AG04450 (cell line): Measurements from ENCODE around the gene TRABD2A. TPM values are rescaled to one million over a fixed set of nuclear protein-coding genes. Genes with fewer than 3 reads are reported as not detected.

Source experiments
- CTCF ChIA-PET: fragments of 300-600, 350-600 bp; formaldehyde crosslinking; extraction: SDS; loops from one replicate; lab custom pipeline; 2022; ENCODE audit warnings: antibody characterized with exemption, inconsistent platforms; lab: Charles Lee
- POLR2A ChIA-PET: fragments of 350-600 bp; formaldehyde crosslinking; extraction: SDS; loops from one replicate; lab custom pipeline; 2021; ENCODE audit warnings: antibody characterized with exemption, inconsistent platforms; lab: Yijun Ruan, JAX
- DNase-seq: peaks from one replicate; pipeline ENCODE4 v3.0.0-alpha.2; 2011; ENCODE audit warnings: low read depth, low spot score
- H3K27ac ChIP-seq: one replicate; pipeline ENCODE4 v1.5.1; 2012; ENCODE audit warnings: low read depth, low read length, control low read depth
- H3K27me3 ChIP-seq: one replicate; pipeline ENCODE4 v1.6.0; 2012; ENCODE audit warnings: low read length; ENCODE audit not compliant: control insufficient read depth, insufficient read depth
- H3K4me3 ChIP-seq: 2 replicates; pipeline ENCODE4 v1.5.1; 2011; ENCODE audit warnings: mild to moderate bottlenecking, low read depth, low read length, control low read depth
- H3K9me3 ChIP-seq: 2 replicates; pipeline ENCODE4 v1.5.1; 2012; ENCODE audit warnings: low read length; ENCODE audit not compliant: control insufficient read depth, insufficient read depth
- polyA plus RNA-seq: library from polyadenylated mRNA; depleted of rRNA; stranded (reverse); fragments of >200 nt; gene quantifications from 2 replicates; pipeline ENCODE4 v1.2.3, GENCODE V29; 2011
- TF ChIP-seq, protein P1 (sequence below): IDR thresholded peaks from 2 replicates; pipeline ENCODE4 v1.5.1; 2011; ENCODE audit warnings: low read depth, low read length, control low read depth, inconsistent platforms

TRABD2A gene
- polyA plus RNA-seq, 1 experiment = 30.2 TPM

DNA sequence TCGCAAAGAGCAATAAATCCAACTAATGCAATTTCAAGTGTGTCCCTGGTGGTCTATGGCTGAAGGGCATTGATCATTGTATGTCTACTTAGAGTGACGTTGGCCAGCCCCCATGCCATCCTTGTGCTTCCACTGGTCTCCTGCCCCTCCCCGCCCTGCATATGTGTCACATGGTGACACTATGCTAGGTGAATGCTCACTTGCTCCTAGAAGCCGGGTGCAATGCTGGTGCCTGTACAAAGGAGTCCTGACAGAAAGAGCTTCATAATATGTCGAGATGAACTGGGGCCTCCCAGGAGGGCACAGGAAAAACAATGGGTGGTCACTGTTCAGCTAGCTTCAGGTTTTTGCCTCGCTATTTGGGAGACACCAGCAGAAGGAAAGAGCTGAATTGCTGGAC, 5.9 kb upstream of the TRABD2A start:
- Histone ChIP-seq H3K4me3 (no peak overlapping the region), H3K27ac (no peak overlapping the region), H3K9me3 (no peaks in the 10 kb centered on the region), H3K27me3 (no peaks in the 10 kb centered on the region)
- DNase-seq = no peak
- TF ChIP-seq, protein P1, sequence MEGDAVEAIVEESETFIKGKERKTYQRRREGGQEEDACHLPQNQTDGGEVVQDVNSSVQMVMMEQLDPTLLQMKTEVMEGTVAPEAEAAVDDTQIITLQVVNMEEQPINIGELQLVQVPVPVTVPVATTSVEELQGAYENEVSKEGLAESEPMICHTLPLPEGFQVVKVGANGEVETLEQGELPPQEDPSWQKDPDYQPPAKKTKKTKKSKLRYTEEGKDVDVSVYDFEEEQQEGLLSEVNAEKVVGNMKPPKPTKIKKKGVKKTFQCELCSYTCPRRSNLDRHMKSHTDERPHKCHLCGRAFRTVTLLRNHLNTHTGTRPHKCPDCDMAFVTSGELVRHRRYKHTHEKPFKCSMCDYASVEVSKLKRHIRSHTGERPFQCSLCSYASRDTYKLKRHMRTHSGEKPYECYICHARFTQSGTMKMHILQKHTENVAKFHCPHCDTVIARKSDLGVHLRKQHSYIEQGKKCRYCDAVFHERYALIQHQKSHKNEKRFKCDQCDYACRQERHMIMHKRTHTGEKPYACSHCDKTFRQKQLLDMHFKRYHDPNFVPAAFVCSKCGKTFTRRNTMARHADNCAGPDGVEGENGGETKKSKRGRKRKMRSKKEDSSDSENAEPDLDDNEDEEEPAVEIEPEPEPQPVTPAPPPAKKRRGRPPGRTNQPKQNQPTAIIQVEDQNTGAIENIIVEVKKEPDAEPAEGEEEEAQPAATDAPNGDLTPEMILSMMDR = no peak
- ChIA-PET POLR2A (no interaction called here), CTCF (interaction anchor here (0.6 to 1.0 kb wide), 2 partner anchors 39 to 139 kb away, joined by 3 to 4 read pairs; no protein-coding TSS in a partner anchor)

DNA sequence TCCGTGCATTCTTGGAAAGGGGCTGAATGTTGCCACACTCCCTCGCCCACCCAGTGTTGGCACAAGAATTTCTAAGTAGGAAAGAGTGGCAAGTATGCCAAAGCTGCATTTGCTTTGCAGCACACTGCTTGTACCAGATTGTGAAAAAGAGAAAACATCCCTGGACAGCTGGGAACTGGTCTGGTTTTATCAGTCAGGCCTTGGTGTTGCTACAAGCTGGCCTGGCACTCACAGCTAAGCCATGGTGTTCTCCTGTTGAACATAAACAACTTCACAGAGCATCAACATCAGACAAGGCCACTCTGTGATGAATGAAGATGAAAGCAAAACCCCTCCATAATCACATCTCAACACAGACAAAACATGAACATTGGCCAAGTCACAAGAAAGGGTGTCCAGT, 4.2 kb upstream of the TRABD2A start:
- ChIA-PET POLR2A (no interaction called here), CTCF (interaction anchor here (3.4 kb wide), 1 partner anchor 41 kb away, joined by 18 read pairs; no protein-coding TSS in a partner anchor)
- Histone ChIP-seq H3K27me3 (no peaks in the 10 kb centered on the region), H3K4me3 (no peak overlapping the region), H3K27ac (no peak overlapping the region), H3K9me3 (no peaks in the 10 kb centered on the region; the same call in 1 of the 2 replicates)
- TF ChIP-seq, protein P1 = no peak
- no peak for DNase-seq

- ChIA-PET CTCF (interaction anchor here (3.4 kb wide), 1 partner anchor 42 kb away, joined by 18 read pairs; no protein-coding TSS in a partner anchor), POLR2A (no interaction called here)
- Histone ChIP-seq H3K4me3 (no peak overlapping the region), H3K9me3 (no peaks in the 10 kb centered on the region; the same call in 1 of the 2 replicates), H3K27me3 (no peaks in the 10 kb centered on the region), H3K27ac (no peak overlapping the region)
- no peak for DNase-seq
- TF ChIP-seq, protein P1 = no peak
These were observed 3.6 kb upstream of the TRABD2A start for GRCh38 chr2:84884449-84884848.

- Histone ChIP-seq H3K27ac (no peak overlapping the region), H3K27me3 (no peaks in the 10 kb centered on the region), H3K9me3 (no peaks in the 10 kb centered on the region; the same call in 1 of the 2 replicates), H3K4me3 (no peak overlapping the region)
- ChIA-PET POLR2A (interaction anchor here (1.2 to 3.0 kb wide), 2 partner anchors 23 to 44 kb away, joined by 3 to 20 read pairs; partner anchors contain the start of gene TMSB10), CTCF (interaction anchor here (0.6 to 3.4 kb wide), 32 partner anchors 8 to 455 kb away, joined by 3 to 18 read pairs (median 4); partner anchors contain the start of genes DNAH6 and SUCLG1)
- DNase-seq = no peak
- TF ChIP-seq, protein P1 = no peak
These were observed 2.1 kb upstream of the TRABD2A start for GRCh38 chr2:84882775-84883550.

- no peaks in the 10 kb centered on the region for H3K27me3 ChIP-seq
- DNase-seq = no peak
- no peaks in the 10 kb centered on the region; the same call in 1 of the 2 replicates for H3K9me3 ChIP-seq
- ChIA-PET CTCF (interaction anchor here (0.6 to 3.4 kb wide), 32 partner anchors 8 to 455 kb away, joined by 3 to 18 read pairs (median 4); partner anchors contain the start of genes DNAH6 and SUCLG1), POLR2A (interaction anchor here (1.2 to 3.0 kb wide), 2 partner anchors 23 to 43 kb away, joined by 3 to 20 read pairs; partner anchors contain the start of gene TMSB10)
- H3K4me3 ChIP-seq = no peak overlapping the region
- TF ChIP-seq, protein P1 = no peak
- no peak overlapping the region for H3K27ac ChIP-seq
These were observed 1.5 kb upstream of the TRABD2A start for GRCh38 chr2:84882414-84882738.
